Esophagus muscularis mucosa (tissue), 3 donors: ENCODE results near the gene HIRA.

Experiments
- POLR2A ChIP-seq: fragments of 450-650 bp; IDR thresholded peaks from one replicate; pipeline ENCODE4 v1.6.1; 2017; ENCODE audit warnings: antibody characterized with exemption, moderate library complexity, mild to moderate bottlenecking, low read depth
- TF ChIP-seq, protein P1 (sequence below), 3 experiments: fragments of 200-600 bp in 2 of 3; fragments of 450-650 bp in 1 of 3; sonication (generic) in 2 of 3; IDR thresholded peaks; one replicate each; pipeline ENCODE4 v1.5.1; 2017 to 2019; ENCODE audit warnings: antibody characterized with exemption in 3 of 3, mild to moderate bottlenecking in 2 of 3, moderate library complexity in 1 of 3

DNA sequence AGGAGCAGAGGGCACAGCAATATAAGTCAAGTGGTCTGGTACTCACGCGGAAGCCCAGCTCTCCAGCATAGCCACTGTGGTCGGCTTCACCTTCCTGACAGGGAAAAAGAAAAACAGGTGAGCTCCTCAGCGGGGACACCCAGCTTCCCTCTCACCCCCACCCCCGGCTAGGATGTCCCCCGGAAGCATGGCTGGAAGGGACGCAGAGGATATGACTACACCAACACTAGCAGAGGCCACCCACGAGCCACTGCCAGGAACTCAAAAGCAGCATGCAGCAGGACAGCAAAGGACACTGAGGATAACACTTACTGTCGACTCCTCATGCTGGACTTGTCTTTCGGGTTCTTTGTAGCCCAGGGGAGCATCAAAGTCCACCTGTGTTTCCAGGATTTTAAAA, 25.0 kb upstream of the HIRA start:
- TF ChIP-seq POLR2A: no peak
- TF ChIP-seq, protein P1, sequence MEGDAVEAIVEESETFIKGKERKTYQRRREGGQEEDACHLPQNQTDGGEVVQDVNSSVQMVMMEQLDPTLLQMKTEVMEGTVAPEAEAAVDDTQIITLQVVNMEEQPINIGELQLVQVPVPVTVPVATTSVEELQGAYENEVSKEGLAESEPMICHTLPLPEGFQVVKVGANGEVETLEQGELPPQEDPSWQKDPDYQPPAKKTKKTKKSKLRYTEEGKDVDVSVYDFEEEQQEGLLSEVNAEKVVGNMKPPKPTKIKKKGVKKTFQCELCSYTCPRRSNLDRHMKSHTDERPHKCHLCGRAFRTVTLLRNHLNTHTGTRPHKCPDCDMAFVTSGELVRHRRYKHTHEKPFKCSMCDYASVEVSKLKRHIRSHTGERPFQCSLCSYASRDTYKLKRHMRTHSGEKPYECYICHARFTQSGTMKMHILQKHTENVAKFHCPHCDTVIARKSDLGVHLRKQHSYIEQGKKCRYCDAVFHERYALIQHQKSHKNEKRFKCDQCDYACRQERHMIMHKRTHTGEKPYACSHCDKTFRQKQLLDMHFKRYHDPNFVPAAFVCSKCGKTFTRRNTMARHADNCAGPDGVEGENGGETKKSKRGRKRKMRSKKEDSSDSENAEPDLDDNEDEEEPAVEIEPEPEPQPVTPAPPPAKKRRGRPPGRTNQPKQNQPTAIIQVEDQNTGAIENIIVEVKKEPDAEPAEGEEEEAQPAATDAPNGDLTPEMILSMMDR (IDR thresholded peaks at IDR 0.05): no peak
